Measurements from ENCODE around the gene SYNGR4. TPM values are rescaled to one million over a fixed set of nuclear protein-coding genes. Genes with fewer than 3 reads are reported as not detected.
A peak's percentile ranks its signal among the peaks of the same experiment; 100 is the strongest.

The SYNGR4 gene
- total RNA-seq, 4 donors from 2014 or later, result not detected

DNA sequence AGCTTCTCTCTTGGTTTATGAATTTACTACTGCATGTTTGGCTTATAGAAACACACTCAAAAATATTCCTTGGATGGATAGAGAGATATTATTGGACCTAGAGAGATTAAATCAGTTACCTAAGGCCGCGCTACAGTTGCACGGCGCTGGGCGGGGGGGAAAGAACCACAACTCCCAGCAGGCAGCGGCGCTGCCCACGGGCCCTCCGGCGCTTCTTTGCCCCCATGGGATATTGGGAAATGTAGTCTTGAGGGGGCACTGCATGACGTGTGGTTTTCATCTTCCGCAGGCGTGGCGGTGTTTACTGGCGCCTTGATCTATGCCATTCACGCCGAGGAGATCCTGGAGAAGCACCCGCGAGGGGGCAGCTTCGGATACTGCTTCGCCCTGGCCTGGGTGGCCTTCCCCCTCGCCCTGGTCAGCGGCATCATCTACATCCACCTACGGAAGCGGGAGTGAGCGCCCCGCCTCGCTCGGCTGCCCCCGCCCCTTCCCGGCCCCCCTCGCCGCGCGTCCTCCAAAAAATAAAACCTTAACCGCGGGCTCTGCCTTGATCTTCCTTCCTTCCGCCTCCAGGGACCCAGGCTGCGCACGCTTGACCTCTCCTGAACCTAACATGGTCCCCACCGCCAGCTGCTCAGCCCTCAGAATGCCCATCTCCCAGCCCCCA is 34.0 kb upstream of the SYNGR4 start:
- Histone ChIP-seq H3K36me3 (no peaks in the 10 kb centered on the region), H3K4me3 (peak overlapping the region; percentile 32 to 69 (median 46)), H3K9me3 (no peaks in the 10 kb centered on the region), H3K4me1 (peaks cover 6 to 42% (median 14%) of the 10 kb centered on the region in 4 donors), H3K27ac (peak overlapping the region; percentile 80 to 95 (median 88)), H3K27me3 (no peaks in the 10 kb centered on the region)
- peak; percentile 88 to 94 (median 88) for DNase-seq
- TF ChIP-seq, protein P1, sequence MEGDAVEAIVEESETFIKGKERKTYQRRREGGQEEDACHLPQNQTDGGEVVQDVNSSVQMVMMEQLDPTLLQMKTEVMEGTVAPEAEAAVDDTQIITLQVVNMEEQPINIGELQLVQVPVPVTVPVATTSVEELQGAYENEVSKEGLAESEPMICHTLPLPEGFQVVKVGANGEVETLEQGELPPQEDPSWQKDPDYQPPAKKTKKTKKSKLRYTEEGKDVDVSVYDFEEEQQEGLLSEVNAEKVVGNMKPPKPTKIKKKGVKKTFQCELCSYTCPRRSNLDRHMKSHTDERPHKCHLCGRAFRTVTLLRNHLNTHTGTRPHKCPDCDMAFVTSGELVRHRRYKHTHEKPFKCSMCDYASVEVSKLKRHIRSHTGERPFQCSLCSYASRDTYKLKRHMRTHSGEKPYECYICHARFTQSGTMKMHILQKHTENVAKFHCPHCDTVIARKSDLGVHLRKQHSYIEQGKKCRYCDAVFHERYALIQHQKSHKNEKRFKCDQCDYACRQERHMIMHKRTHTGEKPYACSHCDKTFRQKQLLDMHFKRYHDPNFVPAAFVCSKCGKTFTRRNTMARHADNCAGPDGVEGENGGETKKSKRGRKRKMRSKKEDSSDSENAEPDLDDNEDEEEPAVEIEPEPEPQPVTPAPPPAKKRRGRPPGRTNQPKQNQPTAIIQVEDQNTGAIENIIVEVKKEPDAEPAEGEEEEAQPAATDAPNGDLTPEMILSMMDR (IDR thresholded peaks at IDR 0.05), result no peak
- peak; percentile 24 to 25 for TF ChIP-seq POLR2A (IDR thresholded peaks at IDR 0.05)

DNA sequence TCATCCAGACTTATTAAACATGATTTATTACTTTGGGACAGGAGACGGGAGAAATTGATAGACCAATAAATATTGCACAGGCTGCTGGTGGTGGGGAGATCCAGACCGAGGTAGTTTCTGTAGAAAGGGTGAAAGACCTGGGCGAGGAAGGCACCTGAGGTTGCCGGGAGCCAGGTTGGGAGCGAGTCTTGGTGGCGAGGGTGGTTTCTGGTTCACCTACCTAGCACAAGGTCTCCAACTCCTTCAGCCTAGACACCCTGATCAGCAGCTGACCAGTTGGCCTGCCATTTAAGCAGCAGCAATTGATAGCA is 31.9 kb upstream of the SYNGR4 start:
- Histone ChIP-seq H3K4me1 (peaks cover 0 to 23% (median 11%) of the 10 kb centered on the region in 4 donors), H3K36me3 (no peaks in the 10 kb centered on the region), H3K9me3 (no peaks in the 10 kb centered on the region), H3K27ac (peak overlapping the region; percentile 38 to 98 (median 96)), H3K27me3 (no peaks in the 10 kb centered on the region), H3K4me3 (peak overlapping the region; percentile 13 to 75 (median 61))
- DNase-seq, result no peak
- TF ChIP-seq, protein P1 (IDR thresholded peaks at IDR 0.05), result no peak

DNA sequence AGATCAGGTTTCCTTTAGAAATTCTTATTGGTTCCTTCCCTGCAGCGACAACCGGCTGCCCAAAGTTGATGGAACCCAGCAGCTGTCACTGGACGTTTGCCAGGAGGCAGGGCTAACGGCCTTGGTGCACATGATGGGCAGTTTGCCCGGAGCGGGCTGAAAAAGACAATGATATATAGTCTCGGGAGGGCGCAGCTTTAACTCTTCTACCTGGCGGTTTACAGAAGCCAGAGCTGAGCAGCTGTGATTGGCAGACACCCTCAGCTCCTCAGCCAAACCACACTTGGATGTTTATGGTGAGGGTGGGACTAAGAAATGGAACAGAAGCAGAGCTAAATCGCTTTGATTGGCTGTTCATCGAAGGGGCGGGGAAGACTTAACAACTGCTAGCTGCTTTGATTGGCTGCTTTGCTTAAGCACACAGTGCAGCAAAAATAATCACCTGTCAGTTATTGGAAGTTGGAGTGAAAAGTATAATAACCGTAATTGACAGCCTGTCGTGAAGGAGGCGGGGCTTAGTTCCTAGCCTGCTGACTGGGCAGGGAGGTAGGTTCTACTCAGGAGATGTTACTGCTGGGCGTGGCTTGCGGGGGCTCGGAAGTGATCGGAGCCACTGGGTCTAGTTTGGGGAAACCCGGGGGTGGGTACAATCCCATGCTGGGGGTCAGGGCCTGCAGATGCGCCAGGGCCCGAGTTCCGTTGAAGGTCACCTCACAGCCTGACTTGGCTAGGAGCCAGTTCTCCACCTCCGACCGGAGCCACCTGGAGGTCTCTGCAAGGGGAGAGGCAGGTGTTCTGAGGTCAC is 31.3 kb upstream of the SYNGR4 start:
- peak; percentile 93 to 99 (median 99) for DNase-seq
- Histone ChIP-seq H3K36me3 (no peaks in the 10 kb centered on the region), H3K27ac (peak overlapping the region; percentile 95 to 98 (median 96)), H3K4me1 (peaks cover 0 to 21% (median 11%) of the 10 kb centered on the region in 4 donors), H3K4me3 (peak overlapping the region; percentile 59 to 75 (median 61)), H3K9me3 (no peaks in the 10 kb centered on the region), H3K27me3 (no peaks in the 10 kb centered on the region)
- peak; percentile 82 to 88 for TF ChIP-seq POLR2A (IDR thresholded peaks at IDR 0.05)
- TF ChIP-seq, protein P1 (IDR thresholded peaks at IDR 0.05), result peak in 1 of 6 experiments; percentile 7

DNA sequence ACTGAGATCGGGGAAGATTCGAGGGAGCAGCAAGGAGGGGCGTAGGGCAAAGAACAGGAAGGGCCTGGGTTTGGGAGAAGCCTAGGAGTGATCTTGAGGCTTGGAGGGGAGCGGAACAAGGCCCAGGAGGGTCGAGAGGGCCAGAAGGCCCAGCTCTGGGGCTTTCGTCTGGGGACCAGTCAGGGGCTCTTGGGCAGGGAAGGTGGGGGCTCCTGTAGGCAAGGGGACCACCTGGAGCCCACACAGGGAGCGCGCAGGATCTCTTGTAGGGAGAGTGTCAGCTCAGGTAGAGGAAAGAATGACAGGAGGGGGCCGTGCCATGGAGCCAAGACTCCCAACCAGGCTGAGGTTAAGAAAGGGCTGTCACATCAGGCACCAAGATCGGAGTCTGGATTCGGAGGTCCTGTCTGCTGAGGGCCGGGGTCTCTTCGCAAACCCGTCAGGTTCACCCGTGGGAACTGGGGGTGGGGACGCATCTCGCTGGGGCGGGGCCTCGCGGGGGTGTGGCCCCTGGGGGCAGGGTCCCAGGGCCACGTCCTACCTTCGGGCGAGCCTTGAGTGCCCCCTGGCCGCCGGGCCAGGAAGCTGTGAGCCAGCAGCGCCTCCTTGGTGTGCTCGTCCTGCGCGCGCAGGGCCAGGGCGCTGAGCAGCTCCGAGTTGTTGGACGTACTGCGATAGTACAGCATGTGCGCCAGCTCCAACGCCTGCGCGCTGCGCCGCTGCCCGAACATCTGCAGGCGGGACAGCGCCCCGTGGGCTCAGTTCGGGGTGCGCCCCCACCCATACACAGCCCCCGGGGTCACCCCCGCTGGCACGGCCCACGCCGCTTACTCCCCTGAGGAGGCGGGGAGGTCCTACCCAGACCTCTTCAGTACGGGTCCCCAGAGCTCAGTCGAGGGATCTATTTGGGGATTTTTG is 30.4 kb upstream of the SYNGR4 start:
- H3K36me3 ChIP-seq, result no peaks in the 10 kb centered on the region
- H3K4me3 ChIP-seq, result peak overlapping the region; percentile 59 to 75 (median 61)
- peak overlapping the region; percentile 95 to 98 (median 96) for H3K27ac ChIP-seq
- TF ChIP-seq POLR2A (IDR thresholded peaks at IDR 0.05), result no peak
- TF ChIP-seq, protein P1 (IDR thresholded peaks at IDR 0.05), result peak; percentile 80 to 95 (median 92)
- H3K4me1 ChIP-seq, result peaks cover 0 to 21% (median 11%) of the 10 kb centered on the region in 4 donors
- DNase-seq, result peak; percentile 95 to 98 (median 96)
- H3K27me3 ChIP-seq, result no peaks in the 10 kb centered on the region
- H3K9me3 ChIP-seq, result no peaks in the 10 kb centered on the region

DNA sequence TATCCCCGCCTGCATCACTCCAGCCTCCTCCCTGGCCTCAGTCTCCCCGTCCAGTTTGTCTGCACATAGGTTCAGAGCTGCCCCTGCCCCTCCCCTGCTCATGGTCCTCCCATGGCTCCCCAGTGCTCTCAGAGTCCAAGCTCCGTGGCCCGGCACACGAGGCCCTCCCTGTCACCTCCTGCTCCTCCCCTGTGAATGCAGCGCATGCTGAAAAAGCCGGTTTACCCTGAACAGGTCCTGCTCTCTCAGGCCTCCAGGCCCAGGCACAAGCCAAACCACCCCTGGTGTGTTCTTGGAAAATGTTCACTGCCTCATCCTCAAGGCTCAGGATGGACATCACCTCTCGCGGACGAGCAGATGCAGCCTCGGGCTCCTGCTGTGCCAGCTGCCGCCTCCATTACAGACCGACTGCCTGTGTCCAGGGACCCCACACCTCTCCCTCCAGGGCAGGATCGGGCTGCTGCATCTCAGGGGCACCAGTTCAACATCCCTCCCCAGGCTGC is 25.9 kb upstream of the SYNGR4 start:
- H3K4me1 ChIP-seq, result peaks cover 0 to 5% (median 0%) of the 10 kb centered on the region in 4 donors
- H3K4me3 ChIP-seq, result no peak overlapping the region
- TF ChIP-seq POLR2A (IDR thresholded peaks at IDR 0.05), result no peak
- TF ChIP-seq, protein P1 (IDR thresholded peaks at IDR 0.05), result no peak
- no peaks in the 10 kb centered on the region for H3K27me3 ChIP-seq
- DNase-seq, result no peak
- H3K27ac ChIP-seq, result no peak overlapping the region
- H3K36me3 ChIP-seq, result peaks cover 0 to 6% (median 0%) of the 10 kb centered on the region in 3 donors
- no peaks in the 10 kb centered on the region for H3K9me3 ChIP-seq

Data from Peyer's patch (tissue), 4 donors.